HepG2 (cell line): ENCODE data around the gene INO80B. TPM values are rescaled to one million over a fixed set of nuclear protein-coding genes. Genes with fewer than 3 reads are reported as not detected.

Experiments used
- NFIC ChIP-seq: IDR thresholded peaks from 2 replicates; pipeline ENCODE4 v1.6.1; 2012; ENCODE audit warnings: mild to moderate bottlenecking, low read length, inconsistent platforms
- RBFOX2 ChIP-seq: fragments of 200-400 bp; formaldehyde crosslinking; IDR thresholded peaks from 2 replicates; pipeline ENCODE4 v1.6.1; 2017; ENCODE audit warnings: low read depth, mild to moderate bottlenecking, low read length
- SIX4 ChIP-seq: sonication (generic); formaldehyde crosslinking; IDR thresholded peaks from 2 replicates; pipeline ENCODE4 v1.4.0; 2020; ENCODE audit warnings: missing genetic modification reagents
- SRSF4 ChIP-seq: fragments of 200-400 bp; formaldehyde crosslinking; IDR thresholded peaks from one replicate; pipeline ENCODE4 v1.6.1; 2018; ENCODE audit warnings: mild to moderate bottlenecking, low read depth, low read length, moderate library complexity; ENCODE audit not compliant: poor library complexity, severe bottlenecking
- TMF1 ChIP-seq: sonication (generic); formaldehyde crosslinking; IDR thresholded peaks from 2 replicates; pipeline ENCODE4 v1.8.1; 2022; ENCODE audit warnings: low read depth, missing genetic modification reagents
- ZNF558 ChIP-seq: sonication (generic); formaldehyde crosslinking; IDR thresholded peaks from 2 replicates; pipeline ENCODE4 v1.9.0; 2022; ENCODE audit warnings: mild to moderate bottlenecking, missing genetic modification reagents, borderline replicate concordance
- ZNF841 ChIP-seq: sonication (generic); formaldehyde crosslinking; IDR thresholded peaks from 2 replicates; pipeline ENCODE4 v1.8.1; 2023; ENCODE audit warnings: missing genetic modification reagents, borderline replicate concordance
- polyA plus RNA-seq, 8 experiments: library from polyadenylated mRNA; depleted of rRNA in 3 of 8; stranded (reverse) in 7 of 8; unstranded in 1 of 8; fragments of >200 nt; fragmentation: Illumina TruSeq in 4 of 8; extraction: Trizol in 4 of 8; gene quantifications; 2 replicates each; pipeline versions ENCODE4 v1.2.1 to v1.2.3, GENCODE V29; 2011 to 2016; ENCODE audit warnings: low read depth in 4 of 8, missing spikeins in 1 of 8, mixed read lengths in 1 of 8; ENCODE audit not compliant: insufficient read depth in 1 of 8
- total RNA-seq, 5 experiments: library from RNA; depleted of rRNA; stranded (reverse); fragments of >200 nt; fragmentation: Illumina TruSeq; extraction: Trizol; gene quantifications; 2 replicates each; pipeline ENCODE4 v1.2.3, GENCODE V29; 2016; ENCODE audit warnings: low read depth in 1 of 5
- TF ChIP-seq, protein P1 (sequence below): sonication (generic); formaldehyde crosslinking; IDR thresholded peaks from 2 replicates; pipeline ENCODE4 v1.8.0; 2023; ENCODE audit warnings: mild to moderate bottlenecking, missing genetic modification reagents
- TF ChIP-seq, protein P2 (sequence below): IDR thresholded peaks from 2 replicates; pipeline ENCODE4 v1.6.1; 2016; ENCODE audit warnings: low read depth, missing genetic modification reagents, missing compliant biosample characterization
- TF ChIP-seq, protein P3 (sequence below): sonication (generic); formaldehyde crosslinking; IDR thresholded peaks from 2 replicates; pipeline ENCODE4 v1.9.0; 2021; ENCODE audit warnings: missing genetic modification reagents, mild to moderate bottlenecking, borderline replicate concordance
- TF ChIP-seq, protein P4 (sequence below): sonication (generic); formaldehyde crosslinking; conservative IDR thresholded peaks from 2 replicates; pipeline ENCODE4 v1.4.0; 2020; ENCODE audit warnings: missing genetic modification reagents
- TF ChIP-seq, protein P5 (sequence below): sonication (generic); formaldehyde crosslinking; IDR thresholded peaks from 2 replicates; pipeline ENCODE4 v1.4.0; 2020; ENCODE audit warnings: missing genetic modification reagents, borderline replicate concordance
- TF ChIP-seq, protein P6 (sequence below): IDR thresholded peaks from 2 replicates; pipeline ENCODE4 v1.6.1; 2018; ENCODE audit warnings: missing genetic modification reagents

Gene INO80B
- total and polyA plus RNA-seq, 2 of the 13 experiments (the other 11 are each of a cell fraction or from before 2014, with no cell fraction given) = 6.2 to 14.5 TPM

DNA sequence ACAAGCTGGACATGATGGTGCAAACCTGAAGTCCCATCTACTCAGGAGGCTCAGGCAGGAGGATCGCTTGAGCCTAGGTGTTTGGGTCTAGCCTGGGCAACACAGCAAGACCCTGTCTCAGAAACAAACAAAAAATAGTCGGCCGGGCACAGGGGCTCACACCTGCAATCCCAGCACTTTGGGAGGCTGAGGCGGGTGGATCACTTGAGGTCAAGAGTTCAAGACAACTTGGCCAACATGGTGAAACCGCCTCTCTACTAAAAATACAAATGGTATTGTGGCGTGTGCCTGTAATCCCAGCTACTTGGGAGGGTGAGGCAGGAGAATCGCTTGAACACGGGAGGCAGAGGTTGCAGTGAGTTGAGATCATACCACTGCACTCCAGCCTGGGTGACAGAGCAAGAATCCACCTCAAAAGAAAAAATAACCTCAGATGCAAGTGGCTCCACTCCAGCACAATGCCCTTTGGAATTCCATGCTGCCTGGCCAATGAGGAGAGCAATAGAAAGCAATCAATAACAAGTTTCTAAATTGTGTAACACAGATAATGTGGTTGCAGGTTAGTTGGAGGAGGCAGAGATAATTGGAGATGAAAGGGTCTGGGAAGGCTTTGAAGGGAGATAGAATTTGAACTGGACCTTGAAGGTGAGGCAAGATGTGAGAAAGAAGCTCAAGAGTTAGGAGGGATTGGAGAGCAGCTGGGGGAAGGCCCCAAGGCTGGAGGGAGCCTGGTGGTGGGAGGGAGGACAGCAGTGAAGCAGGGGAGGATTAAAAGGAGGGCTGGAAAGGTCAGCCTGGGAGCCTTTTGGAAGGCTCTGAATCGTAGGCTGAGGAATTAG is 34.0 kb downstream of the INO80B start (continued):
- TF ChIP-seq RBFOX2 (0 out of 2 replicates have a peak, but pooled peaks have one; percentile 5), TMF1 (0 out of 2 replicates have a peak, but pooled peaks have one; percentile 87), SRSF4 (no peak), ZNF558 (CRISPR knock-in tag) (no peak), ZNF841 (CRISPR knock-in tag) (peak; percentile 86), SIX4 (CRISPR knock-in tag) (no peak), NFIC (peak; percentile 90)
- TF ChIP-seq, protein P1, sequence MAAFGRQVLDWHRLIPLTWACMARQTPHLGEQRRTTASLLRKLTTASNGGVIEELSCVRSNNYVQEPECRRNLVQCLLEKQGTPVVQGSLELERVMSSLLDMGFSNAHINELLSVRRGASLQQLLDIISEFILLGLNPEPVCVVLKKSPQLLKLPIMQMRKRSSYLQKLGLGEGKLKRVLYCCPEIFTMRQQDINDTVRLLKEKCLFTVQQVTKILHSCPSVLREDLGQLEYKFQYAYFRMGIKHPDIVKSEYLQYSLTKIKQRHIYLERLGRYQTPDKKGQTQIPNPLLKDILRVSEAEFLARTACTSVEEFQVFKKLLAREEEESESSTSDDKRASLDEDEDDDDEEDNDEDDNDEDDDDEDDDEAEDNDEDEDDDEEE (CRISPR knock-in tag) = no peak
- TF ChIP-seq, protein P2, sequence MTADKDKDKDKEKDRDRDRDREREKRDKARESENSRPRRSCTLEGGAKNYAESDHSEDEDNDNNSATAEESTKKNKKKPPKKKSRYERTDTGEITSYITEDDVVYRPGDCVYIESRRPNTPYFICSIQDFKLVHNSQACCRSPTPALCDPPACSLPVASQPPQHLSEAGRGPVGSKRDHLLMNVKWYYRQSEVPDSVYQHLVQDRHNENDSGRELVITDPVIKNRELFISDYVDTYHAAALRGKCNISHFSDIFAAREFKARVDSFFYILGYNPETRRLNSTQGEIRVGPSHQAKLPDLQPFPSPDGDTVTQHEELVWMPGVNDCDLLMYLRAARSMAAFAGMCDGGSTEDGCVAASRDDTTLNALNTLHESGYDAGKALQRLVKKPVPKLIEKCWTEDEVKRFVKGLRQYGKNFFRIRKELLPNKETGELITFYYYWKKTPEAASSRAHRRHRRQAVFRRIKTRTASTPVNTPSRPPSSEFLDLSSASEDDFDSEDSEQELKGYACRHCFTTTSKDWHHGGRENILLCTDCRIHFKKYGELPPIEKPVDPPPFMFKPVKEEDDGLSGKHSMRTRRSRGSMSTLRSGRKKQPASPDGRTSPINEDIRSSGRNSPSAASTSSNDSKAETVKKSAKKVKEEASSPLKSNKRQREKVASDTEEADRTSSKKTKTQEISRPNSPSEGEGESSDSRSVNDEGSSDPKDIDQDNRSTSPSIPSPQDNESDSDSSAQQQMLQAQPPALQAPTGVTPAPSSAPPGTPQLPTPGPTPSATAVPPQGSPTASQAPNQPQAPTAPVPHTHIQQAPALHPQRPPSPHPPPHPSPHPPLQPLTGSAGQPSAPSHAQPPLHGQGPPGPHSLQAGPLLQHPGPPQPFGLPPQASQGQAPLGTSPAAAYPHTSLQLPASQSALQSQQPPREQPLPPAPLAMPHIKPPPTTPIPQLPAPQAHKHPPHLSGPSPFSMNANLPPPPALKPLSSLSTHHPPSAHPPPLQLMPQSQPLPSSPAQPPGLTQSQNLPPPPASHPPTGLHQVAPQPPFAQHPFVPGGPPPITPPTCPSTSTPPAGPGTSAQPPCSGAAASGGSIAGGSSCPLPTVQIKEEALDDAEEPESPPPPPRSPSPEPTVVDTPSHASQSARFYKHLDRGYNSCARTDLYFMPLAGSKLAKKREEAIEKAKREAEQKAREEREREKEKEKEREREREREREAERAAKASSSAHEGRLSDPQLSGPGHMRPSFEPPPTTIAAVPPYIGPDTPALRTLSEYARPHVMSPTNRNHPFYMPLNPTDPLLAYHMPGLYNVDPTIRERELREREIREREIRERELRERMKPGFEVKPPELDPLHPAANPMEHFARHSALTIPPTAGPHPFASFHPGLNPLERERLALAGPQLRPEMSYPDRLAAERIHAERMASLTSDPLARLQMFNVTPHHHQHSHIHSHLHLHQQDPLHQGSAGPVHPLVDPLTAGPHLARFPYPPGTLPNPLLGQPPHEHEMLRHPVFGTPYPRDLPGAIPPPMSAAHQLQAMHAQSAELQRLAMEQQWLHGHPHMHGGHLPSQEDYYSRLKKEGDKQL (CRISPR knock-in tag) = 0 out of 2 replicates have a peak, but pooled peaks have one; percentile 73
- TF ChIP-seq, protein P3, sequence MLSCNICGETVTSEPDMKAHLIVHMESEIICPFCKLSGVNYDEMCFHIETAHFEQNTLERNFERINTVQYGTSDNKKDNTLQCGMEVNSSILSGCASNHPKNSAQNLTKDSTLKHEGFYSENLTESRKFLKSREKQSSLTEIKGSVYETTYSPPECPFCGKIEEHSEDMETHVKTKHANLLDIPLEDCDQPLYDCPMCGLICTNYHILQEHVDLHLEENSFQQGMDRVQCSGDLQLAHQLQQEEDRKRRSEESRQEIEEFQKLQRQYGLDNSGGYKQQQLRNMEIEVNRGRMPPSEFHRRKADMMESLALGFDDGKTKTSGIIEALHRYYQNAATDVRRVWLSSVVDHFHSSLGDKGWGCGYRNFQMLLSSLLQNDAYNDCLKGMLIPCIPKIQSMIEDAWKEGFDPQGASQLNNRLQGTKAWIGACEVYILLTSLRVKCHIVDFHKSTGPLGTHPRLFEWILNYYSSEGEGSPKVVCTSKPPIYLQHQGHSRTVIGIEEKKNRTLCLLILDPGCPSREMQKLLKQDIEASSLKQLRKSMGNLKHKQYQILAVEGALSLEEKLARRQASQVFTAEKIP (CRISPR knock-in tag) = no peak
- TF ChIP-seq, protein P4, sequence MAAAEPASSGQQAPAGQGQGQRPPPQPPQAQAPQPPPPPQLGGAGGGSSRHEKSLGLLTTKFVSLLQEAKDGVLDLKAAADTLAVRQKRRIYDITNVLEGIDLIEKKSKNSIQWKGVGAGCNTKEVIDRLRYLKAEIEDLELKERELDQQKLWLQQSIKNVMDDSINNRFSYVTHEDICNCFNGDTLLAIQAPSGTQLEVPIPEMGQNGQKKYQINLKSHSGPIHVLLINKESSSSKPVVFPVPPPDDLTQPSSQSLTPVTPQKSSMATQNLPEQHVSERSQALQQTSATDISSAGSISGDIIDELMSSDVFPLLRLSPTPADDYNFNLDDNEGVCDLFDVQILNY (CRISPR knock-in tag) = no peak
- TF ChIP-seq, protein P5, sequence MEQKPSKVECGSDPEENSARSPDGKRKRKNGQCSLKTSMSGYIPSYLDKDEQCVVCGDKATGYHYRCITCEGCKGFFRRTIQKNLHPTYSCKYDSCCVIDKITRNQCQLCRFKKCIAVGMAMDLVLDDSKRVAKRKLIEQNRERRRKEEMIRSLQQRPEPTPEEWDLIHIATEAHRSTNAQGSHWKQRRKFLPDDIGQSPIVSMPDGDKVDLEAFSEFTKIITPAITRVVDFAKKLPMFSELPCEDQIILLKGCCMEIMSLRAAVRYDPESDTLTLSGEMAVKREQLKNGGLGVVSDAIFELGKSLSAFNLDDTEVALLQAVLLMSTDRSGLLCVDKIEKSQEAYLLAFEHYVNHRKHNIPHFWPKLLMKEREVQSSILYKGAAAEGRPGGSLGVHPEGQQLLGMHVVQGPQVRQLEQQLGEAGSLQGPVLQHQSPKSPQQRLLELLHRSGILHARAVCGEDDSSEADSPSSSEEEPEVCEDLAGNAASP (CRISPR knock-in tag) = peak; percentile 84
- TF ChIP-seq, protein P6, sequence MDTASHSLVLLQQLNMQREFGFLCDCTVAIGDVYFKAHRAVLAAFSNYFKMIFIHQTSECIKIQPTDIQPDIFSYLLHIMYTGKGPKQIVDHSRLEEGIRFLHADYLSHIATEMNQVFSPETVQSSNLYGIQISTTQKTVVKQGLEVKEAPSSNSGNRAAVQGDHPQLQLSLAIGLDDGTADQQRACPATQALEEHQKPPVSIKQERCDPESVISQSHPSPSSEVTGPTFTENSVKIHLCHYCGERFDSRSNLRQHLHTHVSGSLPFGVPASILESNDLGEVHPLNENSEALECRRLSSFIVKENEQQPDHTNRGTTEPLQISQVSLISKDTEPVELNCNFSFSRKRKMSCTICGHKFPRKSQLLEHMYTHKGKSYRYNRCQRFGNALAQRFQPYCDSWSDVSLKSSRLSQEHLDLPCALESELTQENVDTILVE (CRISPR knock-in tag) = no peak
